Measurements from ENCODE around the gene WNT9A.

WNT9A gene

DNA sequence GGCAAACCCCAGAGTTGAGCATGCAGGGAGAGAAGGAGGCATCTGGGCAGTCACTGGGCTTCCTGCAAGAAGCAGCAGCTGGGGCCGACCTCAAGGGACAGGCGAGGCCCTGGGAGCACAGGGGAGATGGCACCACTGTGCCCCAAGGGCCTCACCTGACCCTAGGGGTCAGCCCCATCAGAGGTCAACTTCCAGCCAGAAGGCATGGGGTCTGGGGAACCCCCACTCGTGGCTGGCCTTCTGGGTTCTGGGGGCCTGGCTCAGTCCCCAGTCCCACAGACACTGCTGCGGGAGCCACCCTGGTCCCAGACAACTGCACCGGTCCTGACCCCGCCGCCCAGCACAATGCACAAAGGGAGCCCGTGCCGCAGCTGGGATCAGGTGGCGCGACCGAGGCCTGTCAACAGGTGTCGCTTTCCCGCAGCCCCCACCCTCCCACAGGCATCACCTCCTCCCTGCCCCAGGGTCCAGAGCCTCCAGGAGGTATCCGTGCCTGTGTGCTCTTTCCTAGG lies 6.2 kb downstream of the WNT9A start:
- DNase-seq: no peak

DNA sequence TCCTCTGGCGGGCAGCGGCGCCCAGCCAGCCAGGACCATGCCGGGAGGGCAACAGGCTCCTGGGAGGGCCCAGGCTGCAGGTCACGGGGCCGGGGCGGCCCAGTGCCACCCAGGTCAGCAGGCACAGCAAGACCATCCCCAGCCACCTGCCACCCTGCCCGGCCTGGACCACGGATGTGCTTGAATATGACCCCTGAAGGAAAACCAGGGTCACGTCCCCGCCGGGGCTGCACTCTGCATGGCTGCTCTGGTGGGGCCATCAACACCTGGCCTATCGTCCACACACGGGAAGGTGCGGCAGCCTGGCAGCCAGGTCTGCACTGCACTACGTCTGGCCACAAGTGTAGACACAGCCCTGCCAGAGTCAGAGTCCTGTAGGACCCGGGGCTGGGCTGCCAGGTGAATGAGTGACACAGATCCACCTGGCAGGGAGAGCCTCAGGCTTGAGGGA lies 6.9 kb downstream of the WNT9A start:
- no peak for DNase-seq

DNA sequence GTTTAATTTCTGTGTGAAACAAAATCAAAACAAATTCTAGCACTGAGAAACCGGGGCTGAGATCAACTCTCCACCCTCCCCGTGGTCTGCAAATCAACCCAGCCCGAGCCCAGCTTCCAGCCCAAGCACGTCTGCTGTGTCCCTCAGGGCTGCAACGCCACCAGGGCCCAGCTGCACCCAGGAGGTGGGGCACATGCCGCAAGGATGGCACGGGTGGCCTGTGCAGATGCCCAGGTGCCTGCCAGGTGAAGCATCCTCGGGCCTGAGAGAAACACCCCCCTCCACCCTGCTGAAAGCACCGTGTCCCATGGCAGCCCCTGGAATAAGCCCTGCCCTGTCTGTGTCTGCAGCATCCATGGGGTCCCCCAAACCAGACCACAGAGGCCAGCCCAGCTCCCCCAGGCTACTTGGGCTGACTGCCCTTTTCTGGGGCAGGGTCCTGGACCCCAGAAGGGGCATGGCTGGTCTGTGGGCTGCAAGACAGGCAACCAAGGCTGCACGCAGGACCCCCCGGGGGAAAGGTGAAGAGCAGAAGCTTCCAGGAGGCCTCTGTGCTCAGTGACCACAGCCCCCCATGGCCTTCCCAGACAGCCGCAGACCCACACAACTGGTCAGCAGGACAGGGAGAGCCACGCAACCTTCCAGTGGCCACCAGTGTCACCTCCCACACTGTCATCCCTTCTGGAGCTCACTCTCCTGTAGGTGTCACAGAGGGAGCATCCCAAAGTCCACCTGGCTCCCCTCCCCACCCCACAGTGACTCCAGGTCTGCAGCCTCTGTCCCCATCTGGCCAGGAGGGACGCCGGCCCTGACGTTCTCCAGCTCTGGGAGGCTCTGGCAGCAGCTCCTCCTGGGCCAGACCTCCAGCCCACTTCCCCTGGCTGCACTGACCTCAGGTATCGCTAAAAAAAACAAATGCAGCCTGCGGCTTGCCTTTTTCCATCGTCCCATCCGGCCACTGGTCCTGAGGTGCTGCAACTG lies 7.7 kb downstream of the WNT9A start:
- no peak for DNase-seq

DNA sequence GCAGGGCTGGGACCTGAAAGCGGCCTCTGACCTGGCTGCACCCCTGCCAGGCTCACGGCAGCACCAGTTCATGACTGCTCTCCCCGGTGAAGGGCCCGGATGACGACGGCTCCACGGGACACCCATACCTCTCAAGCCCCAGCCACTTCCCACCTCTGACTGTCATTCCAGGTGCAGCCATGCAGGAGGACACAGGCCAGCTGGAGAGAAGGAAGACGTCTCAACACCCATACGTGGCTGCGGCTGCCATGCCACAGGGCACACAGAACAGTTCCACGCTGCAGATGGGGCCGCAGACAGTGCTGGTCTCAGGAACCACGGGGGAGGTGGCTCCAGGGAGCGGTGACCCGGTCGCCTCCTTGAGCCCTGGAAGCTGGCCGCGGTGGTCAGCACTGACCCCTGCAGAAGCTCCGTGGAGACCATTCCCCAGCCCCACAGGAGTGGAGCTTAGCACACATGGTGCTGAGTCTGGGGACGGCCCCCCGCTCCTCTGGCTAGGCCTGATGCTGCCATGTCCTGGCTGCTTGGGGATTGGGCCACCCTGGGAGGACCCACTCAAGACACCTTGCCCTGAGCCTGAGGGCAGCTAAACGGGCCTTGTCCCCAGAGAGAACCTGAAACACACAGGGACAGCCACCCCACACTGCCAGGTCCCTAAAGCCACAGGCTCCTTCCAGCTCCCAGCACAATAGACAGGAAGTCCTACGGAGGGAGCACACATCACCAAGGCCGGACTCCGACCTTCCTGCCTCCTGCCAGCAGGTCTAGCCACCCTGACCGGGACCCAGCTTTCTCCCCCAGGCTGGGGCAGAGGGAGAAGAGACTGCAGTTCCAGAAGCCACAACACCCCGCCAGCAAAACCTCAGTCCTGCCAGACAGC lies 8.6 kb downstream of the WNT9A start:
- no peak for DNase-seq

DNA sequence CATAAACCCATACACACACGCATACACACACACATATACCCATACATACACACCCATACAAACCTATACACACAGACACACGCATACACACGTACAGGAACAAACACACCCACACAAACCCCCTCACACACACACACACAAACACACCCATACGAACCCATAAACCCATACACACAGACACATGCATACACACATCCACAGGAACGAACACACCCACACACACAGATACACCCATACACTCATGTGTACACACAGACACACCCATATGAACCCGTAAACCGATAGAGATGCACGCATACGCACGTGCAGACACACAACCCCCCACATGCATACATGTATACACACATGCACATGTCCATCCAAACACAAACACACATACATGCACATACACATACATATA lies 9.5 kb downstream of the WNT9A start:
- DNase-seq: no peak

DNA sequence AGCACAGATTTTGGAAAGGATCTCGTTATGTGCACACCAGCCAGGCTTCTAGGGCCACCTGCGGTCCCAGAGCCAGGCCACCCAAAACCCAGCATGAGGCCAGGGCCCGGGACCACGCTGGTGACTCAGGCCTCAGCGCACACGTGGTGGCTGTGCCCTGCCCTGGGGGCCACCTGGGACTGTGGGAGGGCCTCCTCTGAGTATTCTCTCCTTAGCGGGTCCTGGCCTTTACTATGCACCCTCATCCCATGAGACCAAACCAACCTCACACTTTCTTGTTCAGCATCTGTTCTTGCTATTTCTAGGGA lies 9.9 kb downstream of the WNT9A start:
- DNase-seq: no peak

DNA sequence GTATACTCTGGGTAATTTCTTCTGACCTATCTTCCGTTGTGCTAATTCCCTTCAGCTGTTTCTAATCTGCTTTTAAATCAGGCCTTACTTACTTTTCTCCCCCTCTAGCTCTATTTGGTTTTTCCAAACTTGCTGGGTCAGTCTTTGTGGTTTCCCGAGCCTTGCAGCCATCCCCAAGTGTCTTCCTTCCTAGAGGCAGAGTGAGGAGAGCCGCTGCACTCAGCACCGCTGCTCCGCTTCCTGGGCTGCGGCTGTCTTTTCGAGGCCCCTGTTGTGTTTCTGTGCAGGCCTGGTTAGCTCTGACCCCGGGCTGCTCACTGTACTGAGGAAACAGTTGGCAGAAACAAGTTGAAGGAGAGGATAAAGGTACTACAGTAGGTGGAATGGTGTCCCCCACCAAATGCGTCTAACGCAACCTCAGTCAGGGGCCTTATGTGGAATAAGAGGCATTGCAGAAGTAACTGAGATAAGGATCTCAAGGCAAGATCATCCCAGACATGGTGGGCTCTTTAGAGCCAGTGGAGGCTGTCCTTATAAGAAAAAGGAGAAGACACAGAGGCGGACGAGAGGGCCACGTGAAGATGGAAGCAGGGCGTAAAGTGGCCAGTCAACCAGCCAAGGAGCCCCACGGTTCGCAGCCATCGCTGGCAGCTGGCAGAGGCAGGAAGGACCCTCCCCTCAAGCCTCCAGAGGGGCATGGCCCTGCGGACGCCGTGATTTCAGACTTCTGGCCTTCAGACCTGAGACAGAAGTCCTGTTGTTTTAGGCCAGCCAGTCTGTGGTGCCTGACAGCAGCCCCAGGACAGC lies 10.5 kb downstream of the WNT9A start:
- no peak for DNase-seq

DNA sequence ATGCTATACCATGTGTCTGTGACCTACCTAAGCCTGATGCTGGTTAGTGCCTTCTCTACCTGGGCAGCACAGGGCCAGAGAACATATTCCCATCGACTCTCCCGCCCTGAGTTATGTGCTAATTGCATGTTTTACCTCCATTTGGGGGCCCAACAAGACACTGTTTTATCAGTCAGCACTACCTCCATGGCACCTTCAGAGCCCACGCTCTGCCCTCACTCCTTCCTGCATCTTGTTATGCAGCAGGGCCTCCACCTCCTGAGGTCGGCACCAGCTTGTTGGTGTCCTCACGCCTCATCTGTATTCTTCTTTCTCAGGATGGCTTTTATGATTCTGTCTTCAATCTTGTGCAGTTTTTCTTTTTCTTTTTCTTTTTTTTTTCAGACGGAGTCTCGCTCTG lies 11.9 kb downstream of the WNT9A start:
- DNase-seq: no peak

DNA sequence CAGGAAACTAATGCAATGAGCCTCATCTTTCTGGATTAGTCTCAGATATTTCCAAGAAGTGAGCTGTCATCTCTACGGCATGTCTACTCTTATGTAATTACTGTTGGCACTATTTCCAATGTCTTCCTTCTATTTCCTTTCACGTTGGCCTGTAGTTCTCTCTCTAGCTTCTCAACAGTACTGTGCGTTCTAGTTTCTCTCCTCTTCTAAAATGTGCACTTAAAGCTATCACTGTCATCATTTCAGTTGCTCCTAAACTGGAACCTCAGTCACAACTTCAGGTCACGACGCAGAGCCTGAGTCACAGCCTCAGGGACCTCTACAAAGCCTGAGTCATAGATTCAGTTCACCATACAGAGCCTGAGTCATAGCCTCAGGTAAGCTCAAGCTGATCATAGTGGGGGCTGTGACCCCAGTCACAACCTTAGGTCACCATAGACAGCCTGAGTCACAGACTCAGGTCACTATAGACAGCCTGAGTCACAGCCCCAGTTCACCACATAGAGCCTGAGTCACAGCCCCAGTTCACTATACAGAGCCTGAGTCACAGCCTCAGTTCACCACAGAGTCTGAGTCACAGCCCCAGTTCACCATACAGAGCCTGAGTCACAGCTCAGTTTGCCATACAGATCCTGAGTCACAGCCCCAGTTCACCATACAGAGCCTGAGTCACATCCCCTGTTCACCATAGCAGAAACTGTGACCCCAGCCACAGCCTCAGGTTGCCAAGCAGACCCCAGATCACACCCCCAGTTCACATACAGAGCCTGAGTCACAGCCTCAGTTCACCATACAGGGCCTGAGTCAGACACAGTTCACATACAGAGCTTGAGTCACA lies 13.0 kb downstream of the WNT9A start:
- DNase-seq: no peak

DNA sequence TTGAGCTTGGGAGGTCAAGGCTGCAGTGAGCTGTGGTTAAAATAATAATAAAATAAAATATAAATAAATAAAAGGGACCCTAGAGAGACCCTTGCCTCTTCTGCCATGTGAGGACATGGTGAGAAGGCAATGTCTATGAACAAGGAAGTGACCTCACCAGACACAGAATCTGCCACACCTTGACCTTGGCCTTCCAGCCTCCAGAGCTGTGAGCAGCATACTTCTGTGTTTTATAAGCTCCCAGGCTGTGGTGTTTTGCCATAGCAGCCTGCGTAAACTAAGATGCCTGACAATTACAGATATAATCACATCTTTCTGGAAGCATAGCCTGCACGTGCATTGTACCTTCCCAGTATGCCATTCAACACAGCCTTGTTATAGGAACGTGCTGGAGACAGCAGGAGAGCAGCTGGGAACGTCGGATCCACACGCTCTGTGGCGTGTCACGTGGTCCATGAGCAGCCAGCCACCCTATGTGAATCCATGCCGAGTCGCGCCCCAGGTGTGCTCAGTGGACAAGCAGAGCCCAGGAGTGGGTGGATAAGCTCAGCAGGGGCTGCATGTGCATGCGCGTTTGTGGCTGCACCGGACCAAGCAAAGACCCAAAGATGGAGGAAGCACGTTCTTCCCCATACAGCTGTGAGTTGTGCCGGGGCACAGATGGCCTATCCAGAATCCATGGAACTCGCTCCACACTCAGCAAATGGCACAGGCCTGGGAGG lies 17.8 kb downstream of the WNT9A start:
- no peak for DNase-seq

DNA sequence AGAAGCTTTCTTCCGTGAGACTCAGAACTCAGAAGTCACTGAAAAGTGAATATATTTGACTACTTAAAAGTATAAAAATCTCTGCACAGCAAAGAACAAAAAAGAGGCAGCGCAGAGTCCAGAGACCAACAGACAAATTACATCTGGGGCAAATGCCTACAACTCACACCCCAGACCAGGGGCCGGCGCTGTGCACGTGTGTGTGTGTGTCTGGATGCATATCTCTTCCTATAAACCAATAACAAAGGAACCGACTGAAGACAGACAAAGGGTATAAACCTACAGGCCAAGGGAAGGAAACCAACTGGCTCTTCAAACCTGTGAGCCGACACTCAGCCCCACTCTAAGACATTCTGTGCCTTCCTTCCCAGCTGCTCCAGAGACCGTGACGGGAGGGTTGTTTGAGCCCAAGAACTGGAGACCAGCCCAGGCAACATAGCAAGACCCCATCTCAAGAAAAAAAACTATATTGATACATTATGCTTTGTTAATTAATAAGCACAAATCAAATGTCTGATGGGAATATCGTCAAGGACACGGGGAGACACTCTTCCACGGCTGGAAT lies 18.8 kb downstream of the WNT9A start:
- no peak for DNase-seq

DNA sequence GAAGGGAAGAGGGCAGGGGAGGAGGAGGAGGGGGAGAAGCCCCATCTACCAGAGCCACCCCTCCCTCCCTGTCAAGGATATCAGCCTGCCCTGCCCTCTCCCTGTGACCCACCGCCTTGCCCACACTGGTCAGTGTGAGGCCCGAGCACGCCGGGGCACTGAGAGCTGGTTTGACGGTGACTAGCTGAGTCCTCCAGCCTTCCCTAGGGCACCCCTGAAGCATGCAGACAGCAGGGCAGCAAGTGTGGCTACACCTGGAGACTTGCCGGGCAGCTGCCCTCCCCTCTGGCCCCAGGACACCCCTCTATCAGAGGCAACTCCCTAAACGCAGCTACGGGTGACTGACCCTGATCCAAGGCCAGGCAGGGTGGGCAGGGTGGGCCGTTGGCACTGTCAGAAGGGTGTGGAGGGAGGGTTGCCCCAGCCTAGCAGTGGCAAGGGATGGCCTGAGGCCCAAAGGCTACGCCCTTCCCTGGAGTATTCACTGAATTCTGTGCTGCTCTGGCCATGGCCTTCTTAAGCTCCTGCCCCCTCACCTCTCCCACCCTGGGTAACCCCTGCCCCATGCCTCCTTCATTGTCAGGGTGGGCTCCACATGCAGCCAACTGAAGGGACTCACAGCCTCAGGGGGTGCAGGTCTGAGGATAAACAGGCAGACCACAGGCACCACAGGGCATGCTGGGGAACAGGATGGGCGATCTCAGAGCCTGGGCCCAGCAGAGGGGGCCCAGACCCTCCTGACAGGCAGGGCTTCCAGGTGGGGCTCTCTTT lies 19.6 kb downstream of the WNT9A start:
- DNase-seq: no peak

DNA sequence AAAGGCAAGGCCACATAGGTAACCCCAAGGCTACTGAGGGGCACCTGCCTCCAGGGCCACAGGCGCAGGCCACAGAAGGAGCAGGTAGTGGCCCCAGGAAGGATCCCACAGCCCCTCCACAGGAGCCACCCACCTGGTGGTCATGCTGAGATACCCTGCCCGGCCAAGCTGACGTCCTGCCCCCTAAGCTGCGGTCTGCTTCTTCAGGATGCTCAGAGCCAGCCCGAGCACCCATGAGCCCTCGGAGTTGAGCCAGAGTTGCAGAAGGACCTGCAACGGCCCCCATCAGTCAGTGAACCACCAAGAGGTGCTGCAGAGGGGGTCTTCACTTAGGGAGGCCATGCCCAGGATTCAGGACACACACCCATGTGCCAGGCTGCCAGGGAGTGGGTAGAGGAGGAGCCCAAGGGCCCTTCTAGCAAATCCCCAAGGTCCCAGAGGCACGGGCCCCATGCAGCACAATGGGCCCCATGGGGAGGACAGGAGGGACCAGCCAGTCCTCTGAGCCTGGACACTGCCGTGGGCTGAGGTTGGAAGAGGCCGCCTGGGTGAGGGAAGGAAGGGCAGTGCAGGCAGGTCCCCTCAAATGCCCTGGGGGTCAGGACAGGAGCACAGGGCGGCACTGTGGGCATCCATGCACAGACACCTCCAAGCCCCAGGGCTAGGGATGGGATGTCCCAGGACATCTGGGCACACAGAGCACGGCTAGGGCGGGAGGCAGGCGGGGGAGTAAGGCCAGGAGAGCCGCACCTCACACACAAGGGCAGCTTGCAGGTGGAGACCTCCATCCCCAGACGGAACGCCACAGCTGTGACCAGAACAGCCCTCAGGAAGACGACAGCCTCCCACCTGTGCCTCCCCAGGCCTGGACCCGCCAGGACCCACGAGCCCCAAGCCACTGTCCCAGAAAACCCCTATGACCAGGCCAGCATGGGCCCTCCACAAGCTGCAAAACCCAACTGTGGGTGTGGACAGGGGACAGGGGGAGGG lies 20.5 kb downstream of the WNT9A start:
- no peak for DNase-seq

DNA sequence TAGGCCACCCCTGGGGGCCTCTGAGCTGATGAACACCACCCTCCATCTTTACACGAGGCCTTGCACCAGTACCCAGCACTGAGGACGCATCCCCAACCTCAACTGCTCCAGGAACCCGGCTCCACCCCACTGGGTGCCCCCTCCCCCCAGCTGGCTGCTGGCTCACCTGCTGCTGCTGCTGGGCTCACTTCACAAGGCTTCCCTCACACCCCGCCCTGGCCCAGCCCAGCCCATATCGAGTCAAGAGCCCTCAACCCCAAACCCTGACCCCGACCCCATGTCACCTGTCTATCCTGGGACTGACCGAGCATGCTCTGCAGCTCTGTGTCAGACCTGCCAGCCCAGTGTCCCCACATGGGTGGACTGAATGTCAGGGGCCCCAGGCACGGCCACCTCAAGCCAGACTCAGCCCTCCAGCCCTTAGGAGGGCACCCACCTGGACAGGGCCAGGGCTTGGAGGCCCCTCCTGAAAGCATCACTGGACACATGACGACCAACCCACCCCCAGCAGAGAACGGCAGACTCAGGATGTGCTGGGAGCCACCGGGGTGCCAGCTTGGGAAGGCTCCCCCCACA lies 21.4 kb downstream of the WNT9A start:
- DNase-seq: no peak

DNA sequence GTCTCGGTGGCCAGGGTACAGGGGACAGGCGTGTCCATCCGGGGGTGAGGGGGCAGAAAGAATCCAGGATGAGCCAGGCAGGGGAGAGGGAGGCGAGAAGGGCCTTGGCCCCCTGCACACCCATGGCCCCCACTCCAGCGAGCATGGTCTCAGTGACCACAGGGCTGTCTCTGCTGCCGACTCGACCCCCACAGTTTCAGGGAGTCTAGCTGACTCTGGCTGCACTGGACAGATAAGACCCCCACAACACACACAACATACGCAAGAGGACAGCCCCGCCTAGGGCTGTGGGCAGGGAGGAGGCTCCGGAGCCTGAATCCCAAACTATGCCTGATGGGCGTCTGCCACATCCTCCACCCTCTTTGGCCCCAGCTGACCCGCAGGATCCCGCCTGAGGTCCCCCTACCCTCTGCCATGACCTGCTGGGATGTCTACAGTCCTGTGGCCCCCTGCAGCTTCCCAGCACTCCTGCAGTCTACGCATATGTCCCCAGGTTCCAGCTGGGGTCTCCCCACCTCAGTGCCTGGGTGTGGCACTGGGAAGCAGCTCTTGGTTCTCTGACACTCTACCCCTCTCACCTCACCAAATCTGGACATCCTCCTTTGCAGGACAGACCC lies 22.0 kb downstream of the WNT9A start:
- no peak for DNase-seq

DNA sequence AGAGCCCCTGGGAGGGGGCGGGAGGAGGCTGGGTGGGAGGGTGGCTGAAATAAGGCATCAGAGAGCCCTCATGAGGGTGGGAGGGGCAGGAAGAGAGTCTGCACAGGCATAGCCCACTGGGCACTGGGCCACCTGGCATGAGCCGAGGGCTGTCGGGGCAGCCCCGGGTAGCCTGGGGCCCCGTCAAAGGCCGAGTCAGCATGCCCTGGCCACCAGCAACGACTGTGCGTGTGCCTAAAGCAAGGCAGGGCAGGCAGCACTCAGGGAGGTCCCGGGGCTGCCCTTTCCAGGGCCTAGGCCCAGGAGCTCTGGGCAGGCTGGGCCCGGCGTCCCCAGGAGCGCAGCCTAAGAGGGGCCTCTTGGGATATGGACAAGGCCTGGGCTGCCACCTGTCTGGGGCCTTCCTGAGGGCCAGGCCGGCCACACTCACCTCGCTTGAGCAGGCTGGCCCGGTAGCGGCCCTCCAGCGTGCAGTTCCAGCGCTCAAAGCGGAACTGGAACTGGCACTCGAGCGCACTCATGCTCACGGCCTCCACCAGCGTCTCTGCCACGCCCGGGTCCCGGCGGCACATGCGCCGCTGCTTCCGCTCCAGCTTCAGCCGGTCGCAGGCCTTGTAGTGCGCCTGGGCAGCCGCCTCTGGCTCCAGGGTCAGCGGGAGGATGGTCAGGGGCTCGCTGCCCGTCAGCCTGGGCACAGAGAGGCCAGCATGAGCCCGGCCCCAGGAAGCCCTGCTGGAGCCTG lies 22.7 kb downstream of the WNT9A start:
- DNase-seq: no peak

DNA sequence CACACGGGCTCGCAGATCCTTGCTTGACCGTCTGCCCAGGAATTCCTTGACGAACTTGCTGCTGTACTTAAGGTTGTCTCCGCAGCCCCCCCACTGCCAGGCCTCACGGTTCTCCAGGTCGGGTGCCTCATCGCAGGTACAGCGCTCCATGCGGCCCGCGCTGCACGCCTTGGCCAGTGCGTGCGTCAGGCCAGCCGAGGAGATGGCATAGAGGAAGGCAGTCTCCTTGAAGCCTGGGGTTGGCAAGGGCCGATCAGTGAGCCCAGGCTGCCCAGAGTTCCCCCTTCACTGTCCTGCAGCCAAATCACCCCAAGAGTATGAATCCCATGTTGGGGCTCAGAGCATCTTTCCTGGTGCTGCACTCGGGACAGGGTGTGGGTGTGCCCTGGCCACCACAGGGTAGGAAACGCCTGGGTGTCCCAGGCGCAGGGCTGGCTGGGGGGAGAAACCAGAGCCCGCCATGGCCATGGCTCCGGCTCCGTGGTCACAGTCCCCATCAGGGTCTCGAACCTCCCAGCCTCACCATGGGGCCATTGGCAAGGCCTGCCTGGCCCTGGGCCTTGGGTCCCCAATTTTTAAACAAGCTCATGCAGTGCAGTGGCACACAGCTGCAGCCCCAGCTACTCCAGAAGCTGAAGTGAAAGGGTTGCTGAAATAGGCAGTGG lies 23.4 kb downstream of the WNT9A start:
- no peak for DNase-seq

Measured in NCI-H1436 treated with DMSO at 0.1 percent for 48 hours (cell line).